NT2/D1 (cell line): ENCODE data around the gene RRM2.

ENCODE experiments used
- DNase-seq: peaks from one replicate; pipeline ENCODE4 v3.0.0-alpha.2; 2011; ENCODE audit warnings: low read depth, low spot score
- H3K27me3 ChIP-seq: 2 replicates; pipeline ENCODE4 v1.6.0; 2011; ENCODE audit warnings: mild to moderate bottlenecking; ENCODE audit not compliant: insufficient read length, insufficient read depth
- H3K36me3 ChIP-seq: 2 replicates; pipeline ENCODE4 v1.6.1; 2011; ENCODE audit warnings: mild to moderate bottlenecking, low read length, mixed read lengths; ENCODE audit not compliant: insufficient read depth, insufficient read length
- H3K4me1 ChIP-seq: 2 replicates; pipeline ENCODE4 v1.5.1; 2011; ENCODE audit not compliant: insufficient read depth, insufficient read length
- H3K4me3 ChIP-seq: 2 replicates; pipeline ENCODE4 v1.5.1; 2011; ENCODE audit warnings: low read depth; ENCODE audit not compliant: insufficient read length
- H3K9ac ChIP-seq: 2 replicates; pipeline ENCODE4 v1.6.0; 2011; ENCODE audit warnings: low read depth; ENCODE audit not compliant: insufficient read length
- H3K9me3 ChIP-seq: 2 replicates; pipeline ENCODE4 v1.5.1; 2011; ENCODE audit warnings: mild to moderate bottlenecking, low read length; ENCODE audit not compliant: insufficient read depth
- SUZ12 ChIP-seq: IDR thresholded peaks from 2 replicates; pipeline ENCODE4 v1.6.1; 2011; ENCODE audit not compliant: insufficient read length, insufficient read depth; ENCODE audit errors: extremely low read depth
- YY1 ChIP-seq: IDR thresholded peaks from 2 replicates; pipeline ENCODE4 v1.6.1; 2011; ENCODE audit not compliant: insufficient read length, insufficient read depth
- ZNF274 ChIP-seq: IDR thresholded peaks from 2 replicates; pipeline ENCODE4 v1.6.1; 2011; ENCODE audit warnings: mild to moderate bottlenecking, low read depth, low read length

RRM2 gene

DNA sequence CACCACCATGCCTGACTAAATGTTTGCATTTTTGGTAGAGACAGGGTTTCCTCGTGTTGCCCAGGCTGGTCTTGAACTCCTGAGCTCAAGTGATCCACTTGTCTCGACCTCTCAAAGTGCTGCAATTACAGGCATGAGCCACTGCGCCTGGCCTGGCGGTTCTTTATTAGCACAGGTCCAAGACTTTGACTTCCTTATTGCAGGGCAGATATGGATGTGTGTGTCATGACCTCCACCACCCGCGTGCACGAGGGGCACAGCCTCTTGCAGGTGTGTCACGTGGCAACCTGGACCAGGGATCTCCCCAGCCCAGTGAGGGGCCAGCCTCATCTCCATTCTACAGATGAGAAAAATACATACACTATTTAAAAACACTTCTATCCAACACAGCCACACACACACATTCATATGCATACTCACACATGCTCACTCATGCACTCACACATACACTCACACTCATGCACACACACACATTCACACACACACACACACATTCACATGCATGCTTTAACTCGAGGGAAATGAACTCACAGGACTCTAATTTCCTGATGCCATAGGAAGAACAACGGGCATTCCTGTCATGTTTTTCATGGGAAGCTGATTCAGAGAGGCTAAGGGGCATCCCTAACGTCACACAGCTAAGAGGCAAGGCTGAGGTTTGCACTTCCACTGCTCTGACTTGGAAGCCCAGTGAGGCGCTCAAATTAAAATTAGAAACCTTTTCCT is 38.8 kb downstream of the RRM2 start:
- no peak overlapping the region for H3K4me3 ChIP-seq
- no peak overlapping the region for H3K9ac ChIP-seq
- H3K27me3 ChIP-seq: no peaks in the 10 kb centered on the region
- TF ChIP-seq SUZ12: no peak
- no peak for TF ChIP-seq YY1
- no peak for TF ChIP-seq ZNF274
- no peaks in the 10 kb centered on the region for H3K9me3 ChIP-seq
- peaks cover 8% of the 10 kb centered on the region for H3K4me1 ChIP-seq
- no peak for DNase-seq
- H3K36me3 ChIP-seq: peaks cover 27% of the 10 kb centered on the region

DNA sequence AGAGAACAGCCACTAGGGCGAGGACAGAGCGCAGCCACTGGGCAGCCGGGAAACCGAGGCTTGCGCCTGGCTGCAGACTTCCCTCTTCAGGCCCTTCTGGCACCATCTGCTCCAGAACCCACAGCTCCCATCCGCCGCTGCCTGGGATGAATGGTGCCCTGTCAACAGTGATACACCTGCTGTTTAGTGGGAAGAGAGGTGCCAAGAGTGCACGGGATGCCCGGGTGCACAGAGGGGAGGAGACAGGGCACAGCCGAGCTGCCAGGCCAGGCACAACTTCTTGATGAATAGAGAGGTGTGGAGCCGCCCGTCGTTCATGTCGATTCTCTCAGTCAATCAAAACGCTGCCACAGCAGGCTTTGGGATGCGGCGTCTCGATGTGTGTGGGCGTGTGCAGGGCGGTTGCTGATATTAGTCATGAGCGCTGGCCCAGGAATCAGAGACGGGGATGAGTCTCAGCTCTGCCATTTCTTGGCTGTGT is 39.5 kb downstream of the RRM2 start:
- peaks cover 23% of the 10 kb centered on the region for H3K36me3 ChIP-seq
- H3K27me3 ChIP-seq: no peaks in the 10 kb centered on the region
- no peaks in the 10 kb centered on the region for H3K9me3 ChIP-seq
- TF ChIP-seq ZNF274: no peak
- TF ChIP-seq SUZ12: no peak
- no peak for TF ChIP-seq YY1
- H3K9ac ChIP-seq: no peak overlapping the region
- DNase-seq: no peak
- H3K4me3 ChIP-seq: no peak overlapping the region
- peaks cover 8% of the 10 kb centered on the region for H3K4me1 ChIP-seq

DNA sequence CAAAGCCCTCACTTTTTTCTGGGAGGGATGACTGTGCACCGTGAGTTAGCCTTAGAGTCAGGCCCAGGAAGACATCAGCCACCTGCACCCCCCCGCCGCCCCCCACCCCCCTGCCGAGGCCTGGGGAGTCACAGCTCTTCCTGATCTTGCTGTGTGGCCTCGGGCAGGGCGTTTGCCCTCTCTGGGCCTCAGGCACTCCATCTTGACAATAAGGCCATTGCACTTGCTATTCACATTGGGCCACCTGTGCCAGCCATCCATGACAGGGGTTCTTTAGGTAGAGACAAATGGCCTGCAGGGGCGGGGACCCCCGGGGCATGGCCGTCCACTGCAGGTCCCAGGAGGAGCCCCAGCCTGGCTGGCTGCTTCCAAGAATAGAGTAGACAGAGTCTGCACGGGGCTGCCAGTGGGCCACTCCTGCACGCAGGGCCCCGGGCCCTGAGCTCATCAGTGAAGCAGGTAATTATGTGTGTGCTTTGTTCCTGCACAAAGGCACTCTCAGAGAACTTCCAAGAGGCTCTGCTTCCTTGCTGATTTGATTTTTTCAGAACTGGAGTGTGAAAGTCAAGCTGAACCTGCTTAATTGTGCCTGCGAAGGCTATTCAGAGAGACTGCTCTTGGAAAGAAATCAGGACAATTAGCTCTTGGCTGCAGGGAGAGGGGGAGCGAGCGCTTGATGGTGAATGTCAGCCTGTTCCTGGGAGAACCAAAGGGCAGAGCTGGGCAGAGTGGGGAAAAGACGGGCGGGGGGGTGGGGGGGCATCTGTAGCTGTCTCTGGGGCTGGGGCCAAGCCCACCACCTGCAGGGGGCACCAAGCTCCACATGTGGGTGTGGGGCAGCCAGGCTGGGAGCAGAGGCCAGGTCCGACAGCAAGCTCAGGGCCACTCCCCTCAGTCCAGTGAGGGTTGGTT is 40.3 kb downstream of the RRM2 start:
- H3K4me3 ChIP-seq: no peak overlapping the region
- no peaks in the 10 kb centered on the region for H3K27me3 ChIP-seq
- no peaks in the 10 kb centered on the region for H3K9me3 ChIP-seq
- TF ChIP-seq SUZ12 (no peak), ZNF274 (no peak), YY1 (no peak)
- peaks cover 12% of the 10 kb centered on the region for H3K4me1 ChIP-seq
- DNase-seq: no peak
- no peak overlapping the region for H3K9ac ChIP-seq
- peaks cover 23% of the 10 kb centered on the region for H3K36me3 ChIP-seq

DNA sequence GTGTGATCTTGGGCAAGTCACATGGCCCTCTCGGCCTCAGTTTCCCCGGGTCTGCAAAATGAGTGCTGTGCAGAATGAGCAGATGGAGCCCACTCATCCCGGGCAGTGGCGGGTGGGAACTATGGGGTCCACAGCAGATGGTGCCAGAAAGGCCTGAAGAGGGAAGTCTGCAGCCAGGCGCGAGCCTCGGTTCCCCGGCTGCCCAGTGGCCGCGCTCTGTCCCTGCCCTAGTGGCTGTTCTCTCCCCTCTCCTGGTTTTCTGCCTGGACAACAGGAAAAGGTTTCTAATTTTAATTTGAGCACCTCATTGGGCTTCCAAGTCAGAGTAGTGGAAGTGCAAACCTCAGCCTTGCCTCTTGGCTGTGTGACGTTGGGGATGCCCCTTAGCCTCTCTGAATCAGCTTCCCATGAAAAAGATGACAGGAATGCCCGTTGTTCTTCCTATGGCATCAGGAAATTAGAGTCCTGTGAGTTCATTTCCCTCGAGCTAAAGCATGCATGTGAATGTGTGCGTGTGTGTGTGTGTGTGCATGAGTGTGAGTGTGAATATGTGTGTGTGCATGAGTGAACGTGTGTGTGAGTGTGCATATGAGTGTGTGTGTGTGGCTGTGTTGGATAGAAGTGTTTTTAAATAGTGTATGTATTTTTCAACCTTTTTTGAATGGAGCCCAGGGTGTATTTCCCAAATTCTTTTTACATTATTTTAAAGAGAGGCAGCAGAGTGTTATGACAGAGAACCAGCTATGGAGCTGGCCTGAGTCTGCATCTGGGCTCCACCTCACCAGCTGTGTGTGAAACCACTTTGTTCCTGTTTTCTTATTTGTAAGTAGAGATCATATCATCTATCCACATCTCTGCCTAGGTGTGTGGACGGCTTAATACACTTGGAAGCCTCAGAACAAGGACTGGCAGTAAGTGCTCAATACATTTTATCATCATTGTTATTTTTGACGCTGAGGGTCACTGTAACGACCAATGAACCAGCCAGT is 41.3 kb downstream of the RRM2 start:
- H3K4me1 ChIP-seq: peaks cover 12% of the 10 kb centered on the region
- no peak for TF ChIP-seq YY1
- no peak for TF ChIP-seq ZNF274
- no peak for TF ChIP-seq SUZ12
- H3K27me3 ChIP-seq: no peaks in the 10 kb centered on the region
- H3K36me3 ChIP-seq: peaks cover 18% of the 10 kb centered on the region
- no peaks in the 10 kb centered on the region for H3K9me3 ChIP-seq
- H3K4me3 ChIP-seq: no peak overlapping the region
- H3K9ac ChIP-seq: peak overlapping the region; percentile 21
- DNase-seq: no peak

DNA sequence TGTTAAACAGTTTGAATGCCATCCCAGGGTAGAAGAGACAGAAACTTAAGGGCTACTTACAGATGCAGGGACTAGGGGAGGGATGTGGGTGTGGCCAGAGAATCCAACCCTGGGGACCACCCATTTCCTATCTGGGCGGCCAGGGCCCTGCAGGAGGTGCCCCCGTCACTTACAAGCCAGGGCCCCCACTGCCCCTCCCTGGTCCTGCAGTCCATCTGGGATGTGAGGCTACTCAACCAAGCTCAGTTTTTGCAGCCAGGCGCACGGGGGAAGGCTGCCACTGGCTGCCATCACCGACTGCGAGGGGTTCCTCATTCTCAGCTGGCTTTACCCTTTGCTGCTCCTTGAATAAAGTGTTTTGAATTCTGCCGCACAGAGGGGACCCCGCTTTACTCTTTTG is 42.1 kb downstream of the RRM2 start:
- no peak overlapping the region for H3K4me3 ChIP-seq
- H3K9ac ChIP-seq: no peak overlapping the region
- peaks cover 12% of the 10 kb centered on the region for H3K4me1 ChIP-seq
- H3K27me3 ChIP-seq: no peaks in the 10 kb centered on the region
- DNase-seq: no peak
- peaks cover 18% of the 10 kb centered on the region for H3K36me3 ChIP-seq
- TF ChIP-seq ZNF274: no peak
- TF ChIP-seq SUZ12: no peak
- no peak for TF ChIP-seq YY1
- no peaks in the 10 kb centered on the region for H3K9me3 ChIP-seq

DNA sequence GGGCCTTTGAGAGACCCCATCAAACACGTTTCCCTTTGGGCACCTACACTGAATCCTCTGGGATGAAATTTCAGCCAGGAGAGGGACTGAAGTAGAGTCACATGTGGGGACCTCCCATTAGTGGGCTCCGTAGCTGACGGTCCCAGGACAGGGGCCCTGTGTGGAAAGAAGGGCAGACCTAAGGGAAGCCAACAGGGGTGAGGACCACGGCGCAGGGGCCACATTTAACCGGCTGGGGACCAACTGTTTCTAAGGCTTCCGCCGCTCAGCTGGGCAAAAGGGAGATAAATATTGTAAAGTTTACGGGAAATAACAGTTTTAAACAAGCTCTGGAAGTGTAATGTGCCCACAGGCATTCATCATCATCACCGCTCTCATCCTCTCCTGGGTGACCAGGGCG is 42.7 kb downstream of the RRM2 start:
- Histone ChIP-seq H3K4me1 (peaks cover 9% of the 10 kb centered on the region), H3K4me3 (no peak overlapping the region), H3K27me3 (no peaks in the 10 kb centered on the region), H3K9me3 (no peaks in the 10 kb centered on the region), H3K9ac (no peak overlapping the region), H3K36me3 (peaks cover 18% of the 10 kb centered on the region)
- DNase-seq: no peak
- TF ChIP-seq YY1 (no peak), SUZ12 (no peak)
